MM.1S (cell line): ENCODE data around the gene DLGAP3.

ENCODE experiments used
- EZH2 ChIP-seq: fragments of 300-600 bp; sonication (generic); optimal IDR thresholded peaks from 2 replicates; pipeline ENCODE3; 2017; ENCODE audit warnings: low read depth, mild to moderate bottlenecking, antibody characterized with exemption, low read length, mixed read lengths
- EZH2phosphoT487 ChIP-seq: fragments of 300-600 bp; sonication (generic); IDR thresholded peaks from 2 replicates; pipeline ENCODE4 v1.6.1; 2018; ENCODE audit warnings: antibody characterized with exemption, low read length
- TF ChIP-seq, protein P1 (sequence below): fragments of 300-600 bp; sonication (generic); IDR thresholded peaks from 2 replicates; pipeline ENCODE4 v1.5.1; 2016; ENCODE audit warnings: antibody characterized with exemption, low read length, mixed read lengths

DNA sequence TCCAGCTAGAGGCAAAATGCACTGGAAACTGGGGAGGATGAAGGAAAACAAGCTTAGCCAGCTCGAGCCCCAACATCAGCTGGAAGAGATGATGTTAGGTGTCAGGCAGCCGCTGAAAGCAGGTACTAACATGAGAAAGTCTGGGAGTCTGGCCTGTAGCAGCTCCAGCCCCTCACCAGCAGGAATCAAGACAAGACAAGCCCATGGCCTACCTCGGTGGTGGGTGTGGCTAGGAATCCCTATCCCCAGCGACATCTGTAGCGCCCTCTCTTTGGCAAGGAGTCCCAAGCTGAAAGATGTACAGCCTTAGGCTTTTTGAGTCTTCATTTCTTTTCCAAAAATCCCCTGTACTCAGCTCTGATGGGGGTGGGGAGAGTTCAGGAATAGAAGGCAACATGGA is 2.6 kb downstream of the DLGAP3 start:
- TF ChIP-seq, protein P1, sequence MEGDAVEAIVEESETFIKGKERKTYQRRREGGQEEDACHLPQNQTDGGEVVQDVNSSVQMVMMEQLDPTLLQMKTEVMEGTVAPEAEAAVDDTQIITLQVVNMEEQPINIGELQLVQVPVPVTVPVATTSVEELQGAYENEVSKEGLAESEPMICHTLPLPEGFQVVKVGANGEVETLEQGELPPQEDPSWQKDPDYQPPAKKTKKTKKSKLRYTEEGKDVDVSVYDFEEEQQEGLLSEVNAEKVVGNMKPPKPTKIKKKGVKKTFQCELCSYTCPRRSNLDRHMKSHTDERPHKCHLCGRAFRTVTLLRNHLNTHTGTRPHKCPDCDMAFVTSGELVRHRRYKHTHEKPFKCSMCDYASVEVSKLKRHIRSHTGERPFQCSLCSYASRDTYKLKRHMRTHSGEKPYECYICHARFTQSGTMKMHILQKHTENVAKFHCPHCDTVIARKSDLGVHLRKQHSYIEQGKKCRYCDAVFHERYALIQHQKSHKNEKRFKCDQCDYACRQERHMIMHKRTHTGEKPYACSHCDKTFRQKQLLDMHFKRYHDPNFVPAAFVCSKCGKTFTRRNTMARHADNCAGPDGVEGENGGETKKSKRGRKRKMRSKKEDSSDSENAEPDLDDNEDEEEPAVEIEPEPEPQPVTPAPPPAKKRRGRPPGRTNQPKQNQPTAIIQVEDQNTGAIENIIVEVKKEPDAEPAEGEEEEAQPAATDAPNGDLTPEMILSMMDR: no peak
- TF ChIP-seq EZH2: no peak
- TF ChIP-seq EZH2phosphoT487: no peak
